Endodermal cell (in vitro differentiated cells): ENCODE data around the gene CEP83. TPM values are rescaled to one million over a fixed set of nuclear protein-coding genes. Genes with fewer than 3 reads are reported as not detected.
A peak's percentile ranks its signal among the peaks of the same experiment; 100 is the strongest.

Source experiments
- DNase-seq: peaks from one replicate; pipeline ENCODE4 v3.0.0-alpha.2; 2017
- H3K27ac ChIP-seq: 2 replicates; pipeline ENCODE4 v1.5.1; 2013; ENCODE audit warnings: mild to moderate bottlenecking, low read depth, low read length, moderate library complexity
- H3K27me3 ChIP-seq: 2 replicates; pipeline ENCODE4 v1.6.1; 2013; ENCODE audit warnings: mild to moderate bottlenecking, low read length, moderate library complexity; ENCODE audit not compliant: insufficient read depth, control insufficient read depth, poor library complexity, severe bottlenecking
- H3K36me3 ChIP-seq: 2 replicates; pipeline ENCODE4 v1.7.0; 2013; ENCODE audit warnings: mild to moderate bottlenecking, low read length, moderate library complexity; ENCODE audit not compliant: control insufficient read depth, insufficient read depth
- H3K4me1 ChIP-seq: one replicate; pipeline ENCODE4 v1.7.0; 2013; ENCODE audit warnings: low read length; ENCODE audit not compliant: control insufficient read depth, insufficient read depth
- H3K4me3 ChIP-seq: 2 replicates; pipeline ENCODE4 v1.5.1; 2013; ENCODE audit warnings: mild to moderate bottlenecking, low read length, moderate library complexity
- H3K9ac ChIP-seq: 2 replicates; pipeline ENCODE4 v1.6.1; 2013; ENCODE audit warnings: mild to moderate bottlenecking, low read length, moderate library complexity; ENCODE audit not compliant: poor library complexity, severe bottlenecking; ENCODE audit errors: extremely low read depth
- H3K9me3 ChIP-seq: 2 replicates; pipeline ENCODE4 v1.6.1; 2013; ENCODE audit warnings: mild to moderate bottlenecking, low read length, moderate library complexity; ENCODE audit not compliant: control insufficient read depth
- H3K27ac Mint-ChIP-seq: 2 replicates; pipeline ENCODE4 v1.8.0; 2020; ENCODE audit warnings: mixed read lengths
- H3K27me3 Mint-ChIP-seq: 2 replicates; pipeline ENCODE4 v1.8.0; 2021; ENCODE audit warnings: mild to moderate bottlenecking, mixed read lengths; ENCODE audit not compliant: insufficient read depth
- H3K36me3 Mint-ChIP-seq: 2 replicates; pipeline ENCODE4 v1.8.0; 2020; ENCODE audit warnings: low read depth, mixed read lengths
- H3K4me1 Mint-ChIP-seq: 2 replicates; pipeline ENCODE4 v1.8.0; 2020; ENCODE audit warnings: mixed read lengths
- H3K4me3 Mint-ChIP-seq: 2 replicates; pipeline ENCODE4 v1.8.0; 2020; ENCODE audit warnings: mild to moderate bottlenecking, moderate library complexity, mixed read lengths
- H3K9me3 Mint-ChIP-seq: 2 replicates; pipeline ENCODE4 v1.8.0; 2020; ENCODE audit warnings: mild to moderate bottlenecking, mixed read lengths
- WGBS, 2 experiments: methylation state at CpG; one replicate each; pipeline versions ENCODE4 v1.1.5 to v1.1.7; 2013; ENCODE audit warnings: missing lambda C conversion rate in 2 of 2, mixed read lengths in 1 of 2; ENCODE audit not compliant: insufficient coverage in 1 of 2, insufficient read length in 1 of 2; 5-methylcytosine and 5-hydroxymethylcytosine counted together
- total RNA-seq, 2 donors: library from RNA; stranded (reverse); fragmentation: NEBNext Ultra II Directional in 1 of 2; extraction: Animal tissue kit (Norgen Biotek cat#: 25700) in 1 of 2; gene quantifications; 2 replicates in 1 of 2; 3 replicates in 1 of 2; pipeline ENCODE4 v1.2.1, GENCODE V29; 2021
- TF ChIP-seq, protein P1 (sequence below): fragments of 200-600 bp; sonication (generic); conservative IDR thresholded peaks from 2 replicates; pipeline ENCODE4 v1.5.0; 2021; ENCODE audit warnings: antibody characterized with exemption, mild to moderate bottlenecking

CEP83 gene
- total RNA-seq, 2 donors from 2014 or later: 28.6 to 36.3 TPM

GRCh38 chr12:94284046-94284445 is 175.6 kb downstream of the CEP83 start:
- no peaks in the 10 kb centered on the region for H3K27me3 ChIP-seq
- DNase-seq: no peak
- H3K36me3 ChIP-seq: no peaks in the 10 kb centered on the region
- H3K9ac ChIP-seq: no peak overlapping the region
- Mint-ChIP-seq H3K4me3 (no peak overlapping the region), H3K27ac (no peak overlapping the region), H3K27me3 (no peaks in the 10 kb centered on the region), H3K9me3 (no peaks in the 10 kb centered on the region), H3K4me1 (peaks cover 29% of the 10 kb centered on the region), H3K36me3 (no peaks in the 10 kb centered on the region)
- H3K9me3 ChIP-seq: no peaks in the 10 kb centered on the region
- no peaks in the 10 kb centered on the region for H3K4me1 ChIP-seq
- TF ChIP-seq, protein P1, sequence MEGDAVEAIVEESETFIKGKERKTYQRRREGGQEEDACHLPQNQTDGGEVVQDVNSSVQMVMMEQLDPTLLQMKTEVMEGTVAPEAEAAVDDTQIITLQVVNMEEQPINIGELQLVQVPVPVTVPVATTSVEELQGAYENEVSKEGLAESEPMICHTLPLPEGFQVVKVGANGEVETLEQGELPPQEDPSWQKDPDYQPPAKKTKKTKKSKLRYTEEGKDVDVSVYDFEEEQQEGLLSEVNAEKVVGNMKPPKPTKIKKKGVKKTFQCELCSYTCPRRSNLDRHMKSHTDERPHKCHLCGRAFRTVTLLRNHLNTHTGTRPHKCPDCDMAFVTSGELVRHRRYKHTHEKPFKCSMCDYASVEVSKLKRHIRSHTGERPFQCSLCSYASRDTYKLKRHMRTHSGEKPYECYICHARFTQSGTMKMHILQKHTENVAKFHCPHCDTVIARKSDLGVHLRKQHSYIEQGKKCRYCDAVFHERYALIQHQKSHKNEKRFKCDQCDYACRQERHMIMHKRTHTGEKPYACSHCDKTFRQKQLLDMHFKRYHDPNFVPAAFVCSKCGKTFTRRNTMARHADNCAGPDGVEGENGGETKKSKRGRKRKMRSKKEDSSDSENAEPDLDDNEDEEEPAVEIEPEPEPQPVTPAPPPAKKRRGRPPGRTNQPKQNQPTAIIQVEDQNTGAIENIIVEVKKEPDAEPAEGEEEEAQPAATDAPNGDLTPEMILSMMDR: no peak
- no peak overlapping the region for H3K4me3 ChIP-seq
- H3K27ac ChIP-seq: no peak overlapping the region
- WGBS, 2 experiments: 86 to 94% methylated on average over 1 of the region's 1 CpG

GRCh38 chr12:94282675-94283074 is 177.0 kb downstream of the CEP83 start:
- no peaks in the 10 kb centered on the region for H3K36me3 ChIP-seq
- Mint-ChIP-seq H3K36me3 (no peaks in the 10 kb centered on the region), H3K4me1 (peaks cover 33% of the 10 kb centered on the region), H3K4me3 (no peak overlapping the region), H3K27me3 (no peaks in the 10 kb centered on the region), H3K9me3 (no peaks in the 10 kb centered on the region), H3K27ac (no peak overlapping the region)
- DNase-seq: peak; percentile 44
- no peaks in the 10 kb centered on the region for H3K9me3 ChIP-seq
- H3K4me1 ChIP-seq: no peaks in the 10 kb centered on the region
- TF ChIP-seq, protein P1: no peak
- H3K4me3 ChIP-seq: no peak overlapping the region
- WGBS, 2 experiments: 96% methylated on average over 7 of the region's 7 CpGs
- no peaks in the 10 kb centered on the region for H3K27me3 ChIP-seq
- no peak overlapping the region for H3K27ac ChIP-seq
- H3K9ac ChIP-seq: no peak overlapping the region

DNA sequence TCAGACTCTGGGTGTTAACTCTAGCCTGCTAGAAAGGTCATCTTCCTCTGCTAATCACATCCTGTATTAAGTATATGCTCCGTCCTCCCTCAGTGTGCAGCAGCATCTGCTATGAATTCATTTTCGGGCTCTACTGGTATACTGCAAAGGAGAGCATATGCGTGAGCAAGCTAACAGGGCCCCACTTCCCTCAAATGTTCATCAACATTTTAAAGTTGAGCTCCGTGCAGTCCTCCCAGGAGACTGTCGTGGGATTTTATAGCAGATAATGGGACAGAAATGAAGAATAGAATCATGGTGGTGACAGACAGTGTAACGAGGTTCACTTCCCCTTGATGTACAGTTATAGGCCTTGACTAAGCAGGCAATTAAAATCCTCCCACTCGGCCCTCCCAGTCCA is 179.6 kb downstream of the CEP83 start:
- no peaks in the 10 kb centered on the region for H3K27me3 ChIP-seq
- peak overlapping the region; percentile 16 for H3K27ac ChIP-seq
- no peaks in the 10 kb centered on the region for H3K4me1 ChIP-seq
- H3K4me3 ChIP-seq: no peak overlapping the region
- Mint-ChIP-seq H3K36me3 (no peaks in the 10 kb centered on the region), H3K27ac (no peak overlapping the region), H3K4me3 (no peak overlapping the region), H3K27me3 (no peaks in the 10 kb centered on the region), H3K4me1 (peaks cover 14% of the 10 kb centered on the region), H3K9me3 (no peaks in the 10 kb centered on the region)
- DNase-seq: no peak
- WGBS, 2 experiments: 88 to 92% methylated on average over 6 to 7 of the region's 7 CpGs
- TF ChIP-seq, protein P1: no peak
- H3K36me3 ChIP-seq: no peaks in the 10 kb centered on the region
- no peak overlapping the region for H3K9ac ChIP-seq
- no peaks in the 10 kb centered on the region for H3K9me3 ChIP-seq
